ENCODE measurements around the gene PTPN21.

- TF ChIP-seq CTCF (IDR thresholded peaks at IDR 0.05) (no peak), POLR2A (IDR thresholded peaks at IDR 0.05) (no peak)
Measured at GRCh38 chr14:88493392-88494185, 61.2 kb downstream of the PTPN21 start.
